ENCODE measurements around the gene ATG7. TPM values are rescaled to one million over a fixed set of nuclear protein-coding genes. Genes with fewer than 3 reads are reported as not detected.

Gene ATG7
- total RNA-seq, 1 experiment from 2014 or later = 29.3 TPM

DNA sequence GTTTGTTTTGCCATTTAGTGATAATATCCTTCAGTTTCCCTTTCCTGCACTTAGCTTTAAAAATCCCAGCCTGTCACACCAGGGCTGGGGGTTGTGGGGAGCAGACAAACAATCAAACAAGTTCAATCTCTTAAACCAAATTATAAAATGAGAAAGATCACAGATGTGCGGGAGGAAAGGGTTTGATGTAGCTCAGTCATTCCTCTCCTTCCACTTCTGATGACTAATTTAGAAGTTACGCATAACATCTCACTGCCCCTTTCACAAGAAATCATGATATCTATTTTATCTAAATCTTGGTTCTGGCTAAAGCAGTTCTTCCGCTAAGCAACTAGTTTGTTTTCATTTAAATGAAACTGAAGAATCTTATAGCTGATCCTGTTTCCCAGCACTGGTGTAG lies 34.1 kb upstream of the ATG7 start:
- POLR2A ChIA-PET = no interaction called here
- Histone ChIP-seq H3K9me3 (ENCODE audit: control insufficient read depth in 1 of 2, insufficient read depth in 1 of 2, low read depth in 1 of 2, low read length in 2 of 2) (no peaks in the 10 kb centered on the region), H3K27ac (ENCODE audit: low read depth, low read length) (peak overlapping the region; percentile 26; the same call in 1 of the 2 replicates), H3K4me2 (ENCODE audit: low read length) (peak overlapping the region; percentile 66), H2AFZ (ENCODE audit: low read depth, low read length, poor library complexity, severe bottlenecking) (no peak overlapping the region), H3K79me2 (ENCODE audit: insufficient read depth, low read length) (peaks cover 7% of the 10 kb centered on the region; the same call in 1 of the 2 replicates), H4K20me1 (ENCODE audit: insufficient read depth) (no peaks in the 10 kb centered on the region), H3K4me3 (replicated peaks in 1 of 2; ENCODE audit: low read depth in 1 of 2, low read length in 2 of 2) (peak overlapping the region in 1 of 2 experiments; percentile 20; a peak in 2 of 4 replicates), H3K4me1 (ENCODE audit: control insufficient read depth in 1 of 2, insufficient read depth in 2 of 2, low read length in 2 of 2) (peaks cover 3 to 41% of the 10 kb centered on the region in 2 experiments), H3K9ac (ENCODE audit: low read length) (peak overlapping the region; percentile 26), H3K27me3 (ENCODE audit: insufficient read depth, low read length) (no peaks in the 10 kb centered on the region), H3K9me2 (ENCODE audit: insufficient read depth) (no peaks in the 10 kb centered on the region), H3K36me3 (ENCODE audit: control insufficient read depth in 1 of 2, insufficient read depth in 2 of 2, low read length in 2 of 2) (no peaks in the 10 kb centered on the region)
- CTCF ChIA-PET = interaction anchor here (0.6 to 2.7 kb wide), 3 partner anchors 40 to 143 kb away, joined by 3 to 27 read pairs (median 4); no protein-coding TSS in a partner anchor
- peak; percentile 41; the same call in 1 of the 2 replicates for ATAC-seq
- BruUV-seq (replicated peaks) = no TSS peak
- DNase-seq (ENCODE audit: low read depth, low spot score) = peak; percentile 13
- RAD21 ChIA-PET (ENCODE audit: low non-redundant PET in 1 of 2, low total read pairs in 2 of 2, uncharacterized antibody in 2 of 2, unreplicated experiment in 2 of 2) = interaction anchor here (0.6 to 1.2 kb wide), 2 partner anchors 11 to 97 kb away, joined by 4 to 5 read pairs; no protein-coding TSS in a partner anchor
- TF ChIP-seq CBX3 (IDR thresholded peaks at IDR 0.05; ENCODE audit: low read depth) = no peak
- TF ChIP-seq ZBTB33 (IDR thresholded peaks at IDR 0.05; ENCODE audit: extremely low read depth, insufficient replicate concordance, low read length) = no peak
- peak; percentile 42; the same call in 1 of the 2 replicates for TF ChIP-seq FOSL1 (IDR thresholded peaks at IDR 0.05; ENCODE audit: low read depth)
- no peak for TF ChIP-seq EZH2 (IDR thresholded peaks at IDR 0.05)
- intact Hi-C loops (cut with micrococcal nuclease) = loop anchor here (5.0 to 10.0 kb wide), 2 partner anchors 414 to 597 kb away; no protein-coding TSS in a partner anchor

- Histone ChIP-seq H3K27me3 (ENCODE audit: insufficient read depth, low read length) (no peaks in the 10 kb centered on the region), H2AFZ (ENCODE audit: low read depth, low read length, poor library complexity, severe bottlenecking) (no peak overlapping the region), H3K79me2 (ENCODE audit: insufficient read depth, low read length) (peaks cover 7% of the 10 kb centered on the region; the same call in 1 of the 2 replicates), H3K9me3 (ENCODE audit: control insufficient read depth in 1 of 2, insufficient read depth in 1 of 2, low read depth in 1 of 2, low read length in 2 of 2) (no peaks in the 10 kb centered on the region), H4K20me1 (ENCODE audit: insufficient read depth) (no peaks in the 10 kb centered on the region), H3K9me2 (ENCODE audit: insufficient read depth) (no peaks in the 10 kb centered on the region), H3K36me3 (ENCODE audit: control insufficient read depth in 1 of 2, insufficient read depth in 2 of 2, low read length in 2 of 2) (no peaks in the 10 kb centered on the region), H3K4me2 (ENCODE audit: low read length) (peak overlapping the region; percentile 66), H3K27ac (ENCODE audit: low read depth, low read length) (peak overlapping the region; percentile 26; the same call in 1 of the 2 replicates), H3K4me1 (ENCODE audit: control insufficient read depth in 1 of 2, insufficient read depth in 2 of 2, low read length in 2 of 2) (peaks cover 3 to 48% of the 10 kb centered on the region in 2 experiments), H3K4me3 (replicated peaks in 1 of 2; ENCODE audit: low read depth in 1 of 2, low read length in 2 of 2) (peak overlapping the region in 1 of 2 experiments; percentile 20; a peak in 2 of 4 replicates), H3K9ac (ENCODE audit: low read length) (peak overlapping the region; percentile 26)
- intact Hi-C loops (cut with micrococcal nuclease) = loop anchor here (5.0 to 10.0 kb wide), 2 partner anchors 413 to 596 kb away; no protein-coding TSS in a partner anchor
- no TSS peak for BruUV-seq (replicated peaks)
- CTCF ChIA-PET = no interaction called here
- TF ChIP-seq SIN3A (IDR thresholded peaks at IDR 0.05; ENCODE audit: low read depth) = no peak
- TF ChIP-seq POLR2A (IDR thresholded peaks at IDR 0.05; ENCODE audit: borderline replicate concordance, extremely low read depth, insufficient read depth, insufficient read length) = no peak
- TF ChIP-seq POLR2AphosphoS5 (IDR thresholded peaks at IDR 0.05; ENCODE audit: low read depth, low read length) = no peak
- TF ChIP-seq CBX3 (IDR thresholded peaks at IDR 0.05; ENCODE audit: low read depth) = peak; percentile 46; the same call in 1 of the 2 replicates
- no peak for TF ChIP-seq SRF (IDR thresholded peaks at IDR 0.05; ENCODE audit: low read depth)
- TF ChIP-seq YY1 (IDR thresholded peaks at IDR 0.05; ENCODE audit: extremely low read depth, insufficient replicate concordance, low read depth, low read length) = no peak
- no peak for TF ChIP-seq CTCF (IDR thresholded peaks at IDR 0.05 in 2 of 3, conservative IDR thresholded peaks at IDR 0.05 in 1 of 3; ENCODE audit: borderline replicate concordance in 1 of 3, insufficient read depth in 1 of 3, low read depth in 2 of 3, low read length in 2 of 3)
- TF ChIP-seq SP1 (IDR thresholded peaks at IDR 0.05; ENCODE audit: low read depth) = peak; percentile 62
- peak; percentile 81 for TF ChIP-seq FOSL1 (IDR thresholded peaks at IDR 0.05; ENCODE audit: low read depth)
- TF ChIP-seq JUND (IDR thresholded peaks at IDR 0.05) = peak; percentile 72
- no peak for TF ChIP-seq EZH2phosphoT487 (IDR thresholded peaks at IDR 0.05; ENCODE audit: borderline replicate concordance)
- POLR2A ChIA-PET = no interaction called here
- DNase-seq (ENCODE audit: low read depth, low spot score) = peak; percentile 48
- RAD21 ChIA-PET (ENCODE audit: low non-redundant PET in 1 of 2, low total read pairs in 2 of 2, uncharacterized antibody in 2 of 2, unreplicated experiment in 2 of 2) = interaction anchor here in 1 of 2 experiments (1.2 kb wide), 1 partner anchor 96 kb away, joined by 4 read pairs; no protein-coding TSS in a partner anchor
- ATAC-seq = peak; percentile 68
These were observed 33.3 kb upstream of the ATG7 start for GRCh38 chr3:11238880-11239279.

All from HCT116 (cell line).